Glutamatergic neuron (in vitro differentiated cells): ENCODE measurements around the gene BCAS4. TPM values are rescaled to one million over a fixed set of nuclear protein-coding genes. Genes with fewer than 3 reads are reported as not detected.
A peak's percentile ranks its signal among the peaks of the same experiment; 100 is the strongest.

ENCODE experiments used
- DNase-seq: peaks from one replicate; pipeline ENCODE4 v3.0.0; 2022
- H3K27ac Mint-ChIP-seq: one replicate; pipeline ENCODE4 v1.8.0; 2020; ENCODE audit warnings: mild to moderate bottlenecking, mixed read lengths, inconsistent platforms; ENCODE audit not compliant: unreplicated experiment
- H3K27me3 Mint-ChIP-seq: one replicate; pipeline ENCODE4 v1.8.0; 2020; ENCODE audit warnings: mild to moderate bottlenecking, moderate library complexity, mixed read lengths, inconsistent platforms; ENCODE audit not compliant: unreplicated experiment
- H3K36me3 Mint-ChIP-seq: one replicate; pipeline ENCODE4 v1.8.0; 2020; ENCODE audit warnings: mild to moderate bottlenecking, mixed read lengths, inconsistent platforms; ENCODE audit not compliant: unreplicated experiment
- H3K4me1 Mint-ChIP-seq: one replicate; pipeline ENCODE4 v1.8.0; 2020; ENCODE audit warnings: mild to moderate bottlenecking, low read depth, mixed read lengths, inconsistent platforms; ENCODE audit not compliant: unreplicated experiment
- H3K4me3 Mint-ChIP-seq: one replicate; pipeline ENCODE4 v1.8.0; 2020; ENCODE audit warnings: mild to moderate bottlenecking, mixed read lengths, inconsistent platforms; ENCODE audit not compliant: unreplicated experiment
- H3K9me3 Mint-ChIP-seq: one replicate; pipeline ENCODE4 v1.8.0; 2020; ENCODE audit warnings: mild to moderate bottlenecking, moderate library complexity, mixed read lengths, inconsistent platforms; ENCODE audit not compliant: unreplicated experiment
- CTCF ChIP-seq: fragments of 200-600 bp; sonication (generic); IDR thresholded peaks from one replicate; pipeline ENCODE4 v1.5.0; 2021; ENCODE audit not compliant: partially characterized antibody, unreplicated experiment
- total RNA-seq: library from RNA; stranded (reverse); fragmentation: NEBNext Ultra II Directional; extraction: Animal tissue kit (Norgen Biotek cat#: 25700); gene quantifications from one replicate; pipeline ENCODE4 v1.2.1, GENCODE V29; 2021; ENCODE audit not compliant: unreplicated experiment

BCAS4 gene
- total RNA-seq, 1 donor from 2014 or later: 5.5 TPM

- H3K4me1 Mint-ChIP-seq: peaks cover 52% of the 10 kb centered on the region
- no peak overlapping the region for H3K4me3 Mint-ChIP-seq
- peaks cover 2% of the 10 kb centered on the region for H3K9me3 Mint-ChIP-seq
- H3K27ac Mint-ChIP-seq: peak overlapping the region; percentile 59
- DNase-seq: no peak
- no peaks in the 10 kb centered on the region for H3K27me3 Mint-ChIP-seq
- TF ChIP-seq CTCF: no peak
- no peaks in the 10 kb centered on the region for H3K36me3 Mint-ChIP-seq
These were observed 119.0 kb downstream of the BCAS4 start for GRCh38 chr20:50913690-50914375.

GRCh38 chr20:50915424-50915823, 120.6 kb downstream of the BCAS4 start:
- no peak for TF ChIP-seq CTCF
- Mint-ChIP-seq H3K27ac (no peak overlapping the region), H3K36me3 (no peaks in the 10 kb centered on the region), H3K27me3 (no peaks in the 10 kb centered on the region), H3K4me1 (peaks cover 53% of the 10 kb centered on the region), H3K4me3 (peak overlapping the region; percentile 25), H3K9me3 (no peaks in the 10 kb centered on the region)
- DNase-seq: no peak

GRCh38 chr20:50916257-50916656, 121.4 kb downstream of the BCAS4 start:
- no peak overlapping the region for H3K27ac Mint-ChIP-seq
- no peak overlapping the region for H3K4me3 Mint-ChIP-seq
- H3K36me3 Mint-ChIP-seq: no peaks in the 10 kb centered on the region
- no peaks in the 10 kb centered on the region for H3K27me3 Mint-ChIP-seq
- DNase-seq: no peak
- H3K4me1 Mint-ChIP-seq: peaks cover 56% of the 10 kb centered on the region
- H3K9me3 Mint-ChIP-seq: no peaks in the 10 kb centered on the region
- TF ChIP-seq CTCF: no peak

GRCh38 chr20:50916934-50917333, 122.1 kb downstream of the BCAS4 start:
- no peak for TF ChIP-seq CTCF
- no peaks in the 10 kb centered on the region for H3K9me3 Mint-ChIP-seq
- peaks cover 56% of the 10 kb centered on the region for H3K4me1 Mint-ChIP-seq
- no peak overlapping the region for H3K27ac Mint-ChIP-seq
- H3K4me3 Mint-ChIP-seq: no peak overlapping the region
- DNase-seq: no peak
- H3K27me3 Mint-ChIP-seq: no peaks in the 10 kb centered on the region
- no peaks in the 10 kb centered on the region for H3K36me3 Mint-ChIP-seq

- Mint-ChIP-seq H3K4me1 (peaks cover 58% of the 10 kb centered on the region), H3K36me3 (no peaks in the 10 kb centered on the region), H3K27me3 (no peaks in the 10 kb centered on the region), H3K9me3 (no peaks in the 10 kb centered on the region), H3K27ac (no peak overlapping the region), H3K4me3 (no peak overlapping the region)
- no peak for TF ChIP-seq CTCF
- no peak for DNase-seq
These were observed 123.5 kb downstream of the BCAS4 start for GRCh38 chr20:50918403-50918802.
